Chondrocyte (in vitro differentiated cells): ENCODE data around the gene GCDH. TPM values are rescaled to one million over a fixed set of nuclear protein-coding genes. Genes with fewer than 3 reads are reported as not detected.

ENCODE experiments used
- DNase-seq: peaks from one replicate; pipeline ENCODE4 v3.0.0; 2021; ENCODE audit warnings: mixed read lengths, low spot score
- H3K27ac Mint-ChIP-seq: one replicate; pipeline ENCODE4 v1.8.0; 2021; ENCODE audit warnings: mild to moderate bottlenecking, moderate library complexity, mixed read lengths; ENCODE audit not compliant: unreplicated experiment
- H3K27me3 Mint-ChIP-seq: 2 replicates; pipeline ENCODE4 v1.8.0; 2021; ENCODE audit warnings: low read depth, mixed read lengths
- H3K36me3 Mint-ChIP-seq: 2 replicates; pipeline ENCODE4 v1.8.0; 2021; ENCODE audit warnings: low read depth, mixed read lengths
- H3K4me1 Mint-ChIP-seq: 2 replicates; pipeline ENCODE4 v1.8.0; 2021; ENCODE audit warnings: low read depth, mild to moderate bottlenecking, mixed read lengths
- H3K4me3 Mint-ChIP-seq: one replicate; pipeline ENCODE4 v1.8.0; 2021; ENCODE audit warnings: mild to moderate bottlenecking, moderate library complexity, mixed read lengths; ENCODE audit not compliant: unreplicated experiment
- H3K9me3 Mint-ChIP-seq: 2 replicates; pipeline ENCODE4 v1.8.0; 2021; ENCODE audit warnings: low read depth, mixed read lengths
- CTCF ChIP-seq: fragments of 200-600 bp; sonication (generic); IDR thresholded peaks from 2 replicates; pipeline ENCODE4 v1.5.0; 2021; ENCODE audit warnings: antibody characterized with exemption, mild to moderate bottlenecking, moderate library complexity
- total RNA-seq: library from RNA; stranded (reverse); gene quantifications from 3 replicates; pipeline ENCODE4 v1.2.1, GENCODE V29; 2021

The GCDH gene
- total RNA-seq, 1 donor from 2014 or later, result 13.2 TPM

GRCh38 chr19:12935071-12935470 is 44.1 kb downstream of the GCDH start:
- H3K4me3 Mint-ChIP-seq, result no peak overlapping the region
- no peak for DNase-seq
- H3K4me1 Mint-ChIP-seq, result peaks cover 34% of the 10 kb centered on the region
- peaks cover 12% of the 10 kb centered on the region for H3K36me3 Mint-ChIP-seq
- TF ChIP-seq CTCF, result no peak
- H3K27ac Mint-ChIP-seq, result no peak overlapping the region
- H3K27me3 Mint-ChIP-seq, result no peaks in the 10 kb centered on the region
- no peaks in the 10 kb centered on the region for H3K9me3 Mint-ChIP-seq

- H3K4me3 Mint-ChIP-seq, result no peak overlapping the region
- H3K27me3 Mint-ChIP-seq, result no peaks in the 10 kb centered on the region
- peaks cover 48% of the 10 kb centered on the region for H3K4me1 Mint-ChIP-seq
- H3K9me3 Mint-ChIP-seq, result no peaks in the 10 kb centered on the region
- H3K27ac Mint-ChIP-seq, result no peak overlapping the region
- H3K36me3 Mint-ChIP-seq, result peaks cover 22% of the 10 kb centered on the region
- no peak for DNase-seq
- no peak for TF ChIP-seq CTCF
Measured at GRCh38 chr19:12936582-12936981, 45.6 kb downstream of the GCDH start.

GRCh38 chr19:12937093-12937926 is 46.4 kb downstream of the GCDH start:
- Mint-ChIP-seq H3K36me3 (peaks cover 23% of the 10 kb centered on the region), H3K4me3 (peak overlapping the region; percentile 97), H3K4me1 (peaks cover 53% of the 10 kb centered on the region), H3K27ac (peak overlapping the region; percentile 94), H3K9me3 (no peaks in the 10 kb centered on the region), H3K27me3 (no peaks in the 10 kb centered on the region)
- DNase-seq, result no peak
- TF ChIP-seq CTCF, result no peak

GRCh38 chr19:12937927-12938778 is 47.2 kb downstream of the GCDH start, which contains the start of gene CALR:
CALR (plus strand) TSS chr19:12938609; CDS start chr19:12938680, 71 bp downstream.
- no peaks in the 10 kb centered on the region for H3K9me3 Mint-ChIP-seq
- H3K4me1 Mint-ChIP-seq, result peaks cover 53% of the 10 kb centered on the region
- peak within 1 kb of the TSS; percentile 97 for H3K4me3 Mint-ChIP-seq
- H3K27me3 Mint-ChIP-seq, result no peaks in the 10 kb centered on the region
- peak; percentile 99 for DNase-seq
- H3K27ac Mint-ChIP-seq, result peak within 1 kb of the TSS; percentile 94
- peaks cover 26% of the 10 kb centered on the region for H3K36me3 Mint-ChIP-seq
- no peak for TF ChIP-seq CTCF
